HG03571 (cell line): ENCODE results near the gene KRTAP27-1.

Experiments
- ATAC-seq: cut with Tn5 transposase; IDR thresholded peaks from one replicate; pipeline ENCODE4 v1.9.1; 2021; ENCODE audit not compliant: unreplicated experiment

The KRTAP27-1 gene

GRCh38 chr21:30305136-30305535 lies 32.4 kb downstream of the KRTAP27-1 start:
- ATAC-seq = no peak

DNA sequence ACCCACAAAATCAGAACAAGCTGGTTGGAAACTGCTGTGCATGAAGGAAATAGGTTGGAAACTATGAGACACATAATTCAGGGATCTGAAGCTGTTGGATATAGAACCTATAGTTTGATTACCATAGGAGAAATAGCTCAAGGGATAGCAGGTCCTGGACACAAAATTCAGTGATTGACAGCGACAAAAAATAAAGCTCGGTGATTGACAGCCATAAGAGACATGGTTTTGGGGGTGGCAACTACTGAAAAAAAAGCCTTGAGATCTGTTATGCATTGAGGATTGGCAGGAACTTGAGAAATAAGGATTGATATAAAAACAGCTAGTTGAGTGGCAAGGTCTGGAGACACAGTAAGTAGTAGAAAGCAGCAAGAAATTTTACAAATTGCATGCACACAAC lies 48.3 kb downstream of the KRTAP27-1 start, which contains the start of gene KRTAP25-1:
Gene KRTAP25-1 (minus strand): TSS at position 300 of the 400 bp plus-strand sequence. CDS start 24 bp downstream, at position 276.
- ATAC-seq = no peak
